AG04450 (cell line): ENCODE results near the gene RTN4. TPM values are rescaled to one million over a fixed set of nuclear protein-coding genes. Genes with fewer than 3 reads are reported as not detected.

Source experiments
- CTCF ChIA-PET: fragments of 300-600, 350-600 bp; formaldehyde crosslinking; extraction: SDS; loops from one replicate; lab custom pipeline; 2022; ENCODE audit warnings: antibody characterized with exemption, inconsistent platforms; lab: Charles Lee
- POLR2A ChIA-PET: fragments of 350-600 bp; formaldehyde crosslinking; extraction: SDS; loops from one replicate; lab custom pipeline; 2021; ENCODE audit warnings: antibody characterized with exemption, inconsistent platforms; lab: Yijun Ruan, JAX
- DNase-seq: peaks from one replicate; pipeline ENCODE4 v3.0.0-alpha.2; 2011; ENCODE audit warnings: low read depth, low spot score
- H3K27ac ChIP-seq: one replicate; pipeline ENCODE4 v1.5.1; 2012; ENCODE audit warnings: low read depth, low read length, control low read depth
- H3K27me3 ChIP-seq: one replicate; pipeline ENCODE4 v1.6.0; 2012; ENCODE audit warnings: low read length; ENCODE audit not compliant: control insufficient read depth, insufficient read depth
- H3K4me3 ChIP-seq: 2 replicates; pipeline ENCODE4 v1.5.1; 2011; ENCODE audit warnings: mild to moderate bottlenecking, low read depth, low read length, control low read depth
- H3K9me3 ChIP-seq: 2 replicates; pipeline ENCODE4 v1.5.1; 2012; ENCODE audit warnings: low read length; ENCODE audit not compliant: control insufficient read depth, insufficient read depth
- CTCF ChIP-seq: IDR thresholded peaks from 2 replicates; pipeline ENCODE4 v1.5.1; 2011; ENCODE audit warnings: low read depth, low read length, control low read depth, inconsistent platforms
- polyA plus RNA-seq: library from polyadenylated mRNA; depleted of rRNA; stranded (reverse); fragments of >200 nt; gene quantifications from 2 replicates; pipeline ENCODE4 v1.2.3, GENCODE V29; 2011; rRNA removed
- small RNA-seq: library from RNA; depleted of rRNA; stranded (forward); fragments of <200 nt; gene quantifications from one replicate; pipeline ENCODE3, GENCODE V24; 2012; ENCODE audit warnings: low read depth; ENCODE audit not compliant: insufficient read length

The RTN4 gene
- polyA plus RNA-seq, 1 experiment: 668 TPM

- H3K27me3 ChIP-seq: peaks cover 12% of the 10 kb centered on the region
- ChIA-PET CTCF (no interaction called here), POLR2A (no interaction called here)
- H3K27ac ChIP-seq: no peak overlapping the region
- no peak overlapping the region for H3K4me3 ChIP-seq
- no peak for TF ChIP-seq CTCF
- H3K9me3 ChIP-seq: peaks cover 3% of the 10 kb centered on the region; the same call in 1 of the 2 replicates
- DNase-seq: no peak
Measured at GRCh38 chr2:54925022-54925421, 125.2 kb downstream of the RTN4 start.

- no peak for DNase-seq
- ChIA-PET CTCF (interaction anchor here (2.2 kb wide), 1 partner anchor 24 kb away, joined by 6 read pairs; no protein-coding TSS in a partner anchor), POLR2A (no interaction called here)
- H3K27me3 ChIP-seq: peaks cover 12% of the 10 kb centered on the region
- peaks cover 3% of the 10 kb centered on the region; the same call in 1 of the 2 replicates for H3K9me3 ChIP-seq
- H3K4me3 ChIP-seq: no peak overlapping the region
- no peak for TF ChIP-seq CTCF
- H3K27ac ChIP-seq: no peak overlapping the region
Measured at GRCh38 chr2:54924121-54924520, 126.1 kb downstream of the RTN4 start.

Small RNA genes lying within 50 kb of the gene (small RNA-seq; reads per million reads assigned to genes)
- gene RNU6-433P: not detected

Other genes with a start within 250 kb of the RTN4 start
- 9.4 and 14.4 TPM in 2 replicates for gene CLHC1, start 181.8 kb upstream of the RTN4 start, polyA plus RNA-seq
- gene RPS27A, start 182.2 kb upstream of the RTN4 start, polyA plus RNA-seq: 1,905 and 2,078 TPM in 2 replicates
- 20.6 and 28.7 TPM in 2 replicates for gene MTIF2, start 218.8 kb upstream of the RTN4 start, polyA plus RNA-seq